Tibial nerve (tissue), 4 donors: ENCODE results near the gene MRPS30.

ENCODE experiments used
- EP300 ChIP-seq, 2 donors: sonication (generic); formaldehyde crosslinking; IDR thresholded peaks; one replicate each; pipeline ENCODE4 v1.6.1; 2017; ENCODE audit warnings: antibody characterized with exemption in 2 of 2, mild to moderate bottlenecking in 1 of 2
- POLR2A ChIP-seq, 2 donors: fragments of 450-650 bp; IDR thresholded peaks; one replicate each; pipeline ENCODE4 v1.6.1; 2017; ENCODE audit warnings: antibody characterized with exemption in 2 of 2, mild to moderate bottlenecking in 2 of 2, moderate library complexity in 2 of 2
- TF ChIP-seq, protein P1 (sequence below), 5 experiments: fragments of 200-600 bp in 3 of 5; fragments of 450-650 bp in 2 of 5; sonication (generic) in 3 of 5; IDR thresholded peaks; one replicate each; pipeline ENCODE4 v1.5.1; 2016 to 2019; ENCODE audit warnings: antibody characterized with exemption in 5 of 5, mild to moderate bottlenecking in 3 of 5, moderate library complexity in 2 of 5

DNA sequence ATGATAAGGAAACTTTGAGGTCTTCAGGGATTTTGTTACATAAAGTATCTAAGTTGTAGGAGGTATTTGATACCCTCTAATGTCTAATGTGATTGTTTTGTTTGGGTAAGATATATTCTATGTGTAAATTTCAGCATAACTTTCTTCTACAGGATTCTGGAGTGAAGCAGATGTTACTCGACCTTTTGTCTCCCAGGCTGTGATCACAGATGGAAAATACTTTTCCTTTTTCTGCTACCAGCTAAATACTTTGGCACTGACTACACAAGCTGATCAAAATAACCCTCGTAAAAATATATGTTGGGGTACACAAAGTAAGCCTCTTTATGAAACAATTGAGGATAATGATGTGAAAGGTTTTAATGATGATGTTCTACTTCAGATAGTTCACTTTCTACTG lies 6.0 kb downstream of the MRPS30 start:
- no peak for TF ChIP-seq EP300 (IDR thresholded peaks at IDR 0.05)
- TF ChIP-seq, protein P1, sequence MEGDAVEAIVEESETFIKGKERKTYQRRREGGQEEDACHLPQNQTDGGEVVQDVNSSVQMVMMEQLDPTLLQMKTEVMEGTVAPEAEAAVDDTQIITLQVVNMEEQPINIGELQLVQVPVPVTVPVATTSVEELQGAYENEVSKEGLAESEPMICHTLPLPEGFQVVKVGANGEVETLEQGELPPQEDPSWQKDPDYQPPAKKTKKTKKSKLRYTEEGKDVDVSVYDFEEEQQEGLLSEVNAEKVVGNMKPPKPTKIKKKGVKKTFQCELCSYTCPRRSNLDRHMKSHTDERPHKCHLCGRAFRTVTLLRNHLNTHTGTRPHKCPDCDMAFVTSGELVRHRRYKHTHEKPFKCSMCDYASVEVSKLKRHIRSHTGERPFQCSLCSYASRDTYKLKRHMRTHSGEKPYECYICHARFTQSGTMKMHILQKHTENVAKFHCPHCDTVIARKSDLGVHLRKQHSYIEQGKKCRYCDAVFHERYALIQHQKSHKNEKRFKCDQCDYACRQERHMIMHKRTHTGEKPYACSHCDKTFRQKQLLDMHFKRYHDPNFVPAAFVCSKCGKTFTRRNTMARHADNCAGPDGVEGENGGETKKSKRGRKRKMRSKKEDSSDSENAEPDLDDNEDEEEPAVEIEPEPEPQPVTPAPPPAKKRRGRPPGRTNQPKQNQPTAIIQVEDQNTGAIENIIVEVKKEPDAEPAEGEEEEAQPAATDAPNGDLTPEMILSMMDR (IDR thresholded peaks at IDR 0.05): no peak
- no peak for TF ChIP-seq POLR2A (IDR thresholded peaks at IDR 0.05)
